ENCODE measurements around the gene MROH8. TPM values are rescaled to one million over a fixed set of nuclear protein-coding genes. Genes with fewer than 3 reads are reported as not detected.
A peak's percentile ranks its signal among the peaks of the same experiment; 100 is the strongest.

The MROH8 gene
- total RNA-seq, 1 experiment from 2014 or later: 1.1 TPM

DNA sequence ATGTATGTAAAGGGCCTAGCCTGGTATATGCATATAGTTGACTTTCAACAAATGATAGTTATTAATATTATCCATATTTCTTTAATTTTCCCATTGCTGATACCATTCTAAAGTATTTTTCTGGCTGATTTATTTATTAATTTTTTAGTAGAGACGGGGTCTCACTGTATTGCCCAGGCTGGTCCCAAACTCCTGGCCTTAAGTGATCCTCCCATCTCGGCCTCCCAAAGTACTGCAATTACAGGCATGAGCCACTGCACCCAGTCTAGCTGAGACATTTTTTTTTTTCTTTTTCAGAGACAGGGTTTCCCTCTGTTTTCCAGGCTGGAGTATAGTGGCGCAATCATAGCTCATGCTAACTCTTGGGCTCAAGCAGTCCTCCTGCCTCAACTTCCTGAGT, 29.8 kb upstream of the MROH8 start:
- no TSS peak for BruUV-seq (replicated peaks)
- ChIA-PET POLR2A (interaction anchor here (0.6 to 1.8 kb wide), 7 partner anchors 11 to 315 kb away, joined by 3 to 7 read pairs (median 5); partner anchors contain the start of genes MROH8 and RPN2), CTCF (interaction anchor here (0.5 to 3.4 kb wide), 9 partner anchors 8 to 912 kb away, joined by 3 to 16 read pairs (median 4); no protein-coding TSS in a partner anchor)
- no peak overlapping the region for H3K4me3 Mint-ChIP-seq (ENCODE audit: unreplicated experiment)
- DNase-seq (ENCODE audit: unreplicated experiment): no peak
- no peak overlapping the region for H3K27ac Mint-ChIP-seq (ENCODE audit: low read depth, unreplicated experiment)
- no peaks in the 10 kb centered on the region for H3K4me1 Mint-ChIP-seq (ENCODE audit: insufficient read depth, unreplicated experiment)
- intact Hi-C loops (cut with micrococcal nuclease): no loop called here
- H3K36me3 Mint-ChIP-seq (ENCODE audit: insufficient read depth, unreplicated experiment): peaks cover 88% of the 10 kb centered on the region
- no peaks in the 10 kb centered on the region for H3K9me3 Mint-ChIP-seq (ENCODE audit: unreplicated experiment)
- TF ChIP-seq, protein P1, sequence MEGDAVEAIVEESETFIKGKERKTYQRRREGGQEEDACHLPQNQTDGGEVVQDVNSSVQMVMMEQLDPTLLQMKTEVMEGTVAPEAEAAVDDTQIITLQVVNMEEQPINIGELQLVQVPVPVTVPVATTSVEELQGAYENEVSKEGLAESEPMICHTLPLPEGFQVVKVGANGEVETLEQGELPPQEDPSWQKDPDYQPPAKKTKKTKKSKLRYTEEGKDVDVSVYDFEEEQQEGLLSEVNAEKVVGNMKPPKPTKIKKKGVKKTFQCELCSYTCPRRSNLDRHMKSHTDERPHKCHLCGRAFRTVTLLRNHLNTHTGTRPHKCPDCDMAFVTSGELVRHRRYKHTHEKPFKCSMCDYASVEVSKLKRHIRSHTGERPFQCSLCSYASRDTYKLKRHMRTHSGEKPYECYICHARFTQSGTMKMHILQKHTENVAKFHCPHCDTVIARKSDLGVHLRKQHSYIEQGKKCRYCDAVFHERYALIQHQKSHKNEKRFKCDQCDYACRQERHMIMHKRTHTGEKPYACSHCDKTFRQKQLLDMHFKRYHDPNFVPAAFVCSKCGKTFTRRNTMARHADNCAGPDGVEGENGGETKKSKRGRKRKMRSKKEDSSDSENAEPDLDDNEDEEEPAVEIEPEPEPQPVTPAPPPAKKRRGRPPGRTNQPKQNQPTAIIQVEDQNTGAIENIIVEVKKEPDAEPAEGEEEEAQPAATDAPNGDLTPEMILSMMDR (IDR thresholded peaks at IDR 0.05; ENCODE audit: unreplicated experiment): no peak
- H3K27me3 Mint-ChIP-seq (ENCODE audit: insufficient read depth, unreplicated experiment): no peaks in the 10 kb centered on the region

DNA sequence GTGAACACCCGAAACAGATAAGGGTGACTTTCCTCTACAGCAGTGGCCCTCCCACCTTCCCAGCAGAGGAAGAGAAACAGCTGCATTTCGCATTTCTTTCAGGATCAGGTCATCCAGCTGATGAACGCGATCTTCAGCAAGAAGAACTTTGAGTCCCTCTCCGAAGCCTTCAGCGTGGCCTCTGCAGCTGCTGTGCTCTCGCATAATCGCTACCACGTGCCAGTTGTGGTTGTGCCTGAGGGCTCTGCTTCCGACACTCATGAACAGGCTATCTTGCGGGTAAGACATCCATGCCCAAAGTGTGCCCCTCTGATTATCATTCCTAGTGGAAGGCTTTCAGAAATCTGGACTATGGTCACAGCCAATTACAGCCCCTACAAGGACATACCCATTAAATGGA, 27.8 kb upstream of the MROH8 start:
- intact Hi-C loops (cut with micrococcal nuclease): no loop called here
- BruUV-seq (replicated peaks): no TSS peak
- ChIA-PET POLR2A (no interaction called here), CTCF (interaction anchor here (0.7 to 3.4 kb wide), 2 partner anchors 12 to 329 kb away, joined by 3 to 16 read pairs; no protein-coding TSS in a partner anchor)
- no peak for DNase-seq (ENCODE audit: unreplicated experiment)
- TF ChIP-seq, protein P1 (IDR thresholded peaks at IDR 0.05; ENCODE audit: unreplicated experiment): no peak
- Mint-ChIP-seq H3K4me3 (ENCODE audit: unreplicated experiment) (no peak overlapping the region), H3K36me3 (ENCODE audit: insufficient read depth, unreplicated experiment) (peaks cover 78% of the 10 kb centered on the region), H3K9me3 (ENCODE audit: unreplicated experiment) (no peaks in the 10 kb centered on the region), H3K27ac (ENCODE audit: low read depth, unreplicated experiment) (no peak overlapping the region), H3K27me3 (ENCODE audit: insufficient read depth, unreplicated experiment) (no peaks in the 10 kb centered on the region), H3K4me1 (ENCODE audit: insufficient read depth, unreplicated experiment) (no peaks in the 10 kb centered on the region)

DNA sequence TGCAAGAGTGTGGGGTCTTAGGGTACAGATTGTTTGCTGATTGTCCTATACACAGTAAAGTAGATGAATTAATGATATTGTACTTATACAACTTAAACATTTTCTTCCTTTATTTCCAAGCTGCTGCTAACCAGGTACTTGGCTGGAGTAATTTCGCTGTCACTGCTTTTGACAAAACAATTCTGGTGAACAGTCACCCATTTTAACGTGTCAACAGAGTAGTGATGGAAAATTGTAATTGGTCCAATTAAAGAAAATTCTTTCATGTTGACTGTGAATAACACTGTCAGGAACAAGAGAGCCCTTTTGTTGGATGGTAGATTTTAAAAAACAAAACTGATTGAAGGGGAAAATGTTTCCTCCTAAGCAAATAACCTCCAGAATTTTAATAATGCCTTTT, 26.4 kb upstream of the MROH8 start:
- intact Hi-C loops (cut with micrococcal nuclease): no loop called here
- Mint-ChIP-seq H3K4me3 (ENCODE audit: unreplicated experiment) (no peak overlapping the region), H3K36me3 (ENCODE audit: insufficient read depth, unreplicated experiment) (peaks cover 80% of the 10 kb centered on the region), H3K9me3 (ENCODE audit: unreplicated experiment) (no peaks in the 10 kb centered on the region), H3K27me3 (ENCODE audit: insufficient read depth, unreplicated experiment) (no peaks in the 10 kb centered on the region), H3K4me1 (ENCODE audit: insufficient read depth, unreplicated experiment) (no peaks in the 10 kb centered on the region), H3K27ac (ENCODE audit: low read depth, unreplicated experiment) (no peak overlapping the region)
- TF ChIP-seq, protein P1 (IDR thresholded peaks at IDR 0.05; ENCODE audit: unreplicated experiment): no peak
- ChIA-PET CTCF (interaction anchor here (0.9 to 2.6 kb wide), 6 partner anchors 8 to 330 kb away, joined by 3 to 22 read pairs (median 4); no protein-coding TSS in a partner anchor), POLR2A (interaction anchor here (0.6 to 1.2 kb wide), 3 partner anchors 9 to 43 kb away, joined by 3 to 5 read pairs (median 3); no protein-coding TSS in a partner anchor)
- no peak for DNase-seq (ENCODE audit: unreplicated experiment)
- no TSS peak for BruUV-seq (replicated peaks)

DNA sequence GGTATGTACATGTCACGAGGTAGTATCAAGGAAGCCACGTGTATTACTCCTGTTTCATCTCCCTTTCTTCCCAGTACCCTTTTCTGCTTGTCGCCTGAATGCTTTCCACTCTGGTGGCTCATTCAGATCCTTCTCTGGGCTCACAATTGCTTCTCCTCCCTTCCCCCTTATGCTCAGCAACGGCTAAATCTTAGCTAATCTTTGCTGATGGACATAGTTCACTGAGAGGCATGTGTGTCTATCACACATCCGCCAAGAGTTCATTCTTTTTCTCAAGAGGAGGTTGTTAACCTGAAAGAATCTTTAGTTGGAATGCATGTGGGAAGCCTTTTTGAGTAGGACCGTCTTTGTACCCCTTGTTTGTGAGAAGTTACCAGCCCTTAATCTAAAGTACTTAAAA, 25.8 kb upstream of the MROH8 start:
- no TSS peak for BruUV-seq (replicated peaks)
- H3K27ac Mint-ChIP-seq (ENCODE audit: low read depth, unreplicated experiment): peak overlapping the region; percentile 54
- TF ChIP-seq, protein P1 (IDR thresholded peaks at IDR 0.05; ENCODE audit: unreplicated experiment): no peak

More for the DNA sequence above, 25.8 kb upstream of the MROH8 start:
- intact Hi-C loops (cut with micrococcal nuclease): no loop called here
- CTCF ChIA-PET: interaction anchor here (0.5 to 2.6 kb wide), 10 partner anchors 9 to 1019 kb away, joined by 3 to 22 read pairs (median 3); no protein-coding TSS in a partner anchor
- DNase-seq (ENCODE audit: unreplicated experiment): no peak
- Mint-ChIP-seq H3K4me3 (ENCODE audit: unreplicated experiment) (no peak overlapping the region), H3K36me3 (ENCODE audit: insufficient read depth, unreplicated experiment) (peaks cover 80% of the 10 kb centered on the region), H3K27me3 (ENCODE audit: insufficient read depth, unreplicated experiment) (no peaks in the 10 kb centered on the region), H3K9me3 (ENCODE audit: unreplicated experiment) (no peaks in the 10 kb centered on the region), H3K4me1 (ENCODE audit: insufficient read depth, unreplicated experiment) (no peaks in the 10 kb centered on the region)
- POLR2A ChIA-PET: interaction anchor here (0.6 to 1.2 kb wide), 2 partner anchors 9 to 10 kb away, joined by 3 to 5 read pairs; no protein-coding TSS in a partner anchor

Measured in MCF 10A (cell line).